NCI-H2081 treated with DMSO at 0.1 percent for 48 hours (cell line): ENCODE results near the gene ERC1.
"Not testable (repeated sequence)": the region's sequence is repeated elsewhere in the genome, so short reads cannot be mapped to it uniquely, and the experiment has no call there.

Experiments
- DNase-seq: peaks from one replicate; lab custom pipeline; 2025; lab: John Stamatoyannopoulos, UW

The ERC1 gene

GRCh38 chr12:988646-989045 lies 2.4 kb upstream of the ERC1 start:
- no peak for DNase-seq

DNA sequence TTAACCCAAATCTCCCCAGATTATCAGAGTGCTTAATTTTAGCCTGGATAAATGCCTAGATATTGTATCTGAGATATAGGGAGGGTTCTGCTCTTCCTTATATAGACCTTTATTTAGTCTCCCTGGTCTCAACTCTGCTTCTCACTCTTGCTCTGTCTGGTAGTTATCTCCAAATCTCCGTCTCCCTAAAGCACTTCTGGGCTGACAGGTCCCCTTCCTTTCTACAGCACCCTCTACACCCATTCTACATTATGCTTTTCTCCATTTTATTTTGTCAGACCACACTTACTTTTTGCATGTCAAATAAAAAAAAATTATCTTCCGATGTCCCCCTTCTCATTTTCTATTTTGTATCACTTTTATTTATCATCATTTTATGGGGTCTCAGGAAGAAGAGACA lies 2.0 kb upstream of the ERC1 start:
- DNase-seq: no peak

DNA sequence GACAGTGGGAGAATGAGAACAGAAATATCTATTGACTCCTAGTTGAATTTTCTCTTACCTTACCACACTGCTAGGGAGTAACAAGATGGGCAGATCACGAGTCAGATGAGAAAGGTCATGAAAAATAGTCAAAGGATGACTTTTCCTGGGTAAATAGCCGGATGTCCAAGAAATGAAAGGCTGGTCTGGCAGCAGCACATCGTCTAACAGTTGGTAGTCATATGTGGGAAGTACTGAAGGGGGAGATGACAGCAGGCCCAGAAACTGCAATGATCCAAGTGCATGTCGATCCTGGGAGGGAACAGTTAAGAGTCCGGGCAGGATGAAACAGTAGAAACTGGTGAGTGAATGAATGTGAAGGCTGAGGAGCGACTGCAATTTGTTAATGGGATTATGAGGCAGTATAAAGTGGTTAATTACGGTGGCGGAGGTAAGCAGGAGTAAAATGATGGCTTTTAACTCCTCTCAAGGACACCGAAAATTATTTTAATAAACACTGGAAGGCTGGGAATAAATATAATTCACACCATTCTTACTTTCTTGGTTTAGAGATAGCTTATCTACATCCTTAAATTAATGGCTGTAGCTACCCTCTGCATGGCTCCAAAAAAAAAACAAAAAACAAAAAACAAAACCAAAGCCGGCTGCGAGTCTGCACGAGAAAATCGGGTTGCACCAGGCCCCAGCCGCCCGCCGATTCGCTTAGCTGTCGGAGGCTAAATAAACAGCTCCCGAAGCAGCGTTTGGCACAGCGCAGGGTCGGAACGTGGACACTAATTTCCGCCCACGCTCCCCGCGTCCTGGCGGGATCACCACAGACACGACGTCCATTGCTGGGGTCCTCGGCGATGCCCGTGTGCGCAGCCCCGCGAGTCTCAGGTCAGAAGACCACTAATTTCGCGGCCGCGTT lies 1.0 kb upstream of the ERC1 start:
- no peak for DNase-seq

DNA sequence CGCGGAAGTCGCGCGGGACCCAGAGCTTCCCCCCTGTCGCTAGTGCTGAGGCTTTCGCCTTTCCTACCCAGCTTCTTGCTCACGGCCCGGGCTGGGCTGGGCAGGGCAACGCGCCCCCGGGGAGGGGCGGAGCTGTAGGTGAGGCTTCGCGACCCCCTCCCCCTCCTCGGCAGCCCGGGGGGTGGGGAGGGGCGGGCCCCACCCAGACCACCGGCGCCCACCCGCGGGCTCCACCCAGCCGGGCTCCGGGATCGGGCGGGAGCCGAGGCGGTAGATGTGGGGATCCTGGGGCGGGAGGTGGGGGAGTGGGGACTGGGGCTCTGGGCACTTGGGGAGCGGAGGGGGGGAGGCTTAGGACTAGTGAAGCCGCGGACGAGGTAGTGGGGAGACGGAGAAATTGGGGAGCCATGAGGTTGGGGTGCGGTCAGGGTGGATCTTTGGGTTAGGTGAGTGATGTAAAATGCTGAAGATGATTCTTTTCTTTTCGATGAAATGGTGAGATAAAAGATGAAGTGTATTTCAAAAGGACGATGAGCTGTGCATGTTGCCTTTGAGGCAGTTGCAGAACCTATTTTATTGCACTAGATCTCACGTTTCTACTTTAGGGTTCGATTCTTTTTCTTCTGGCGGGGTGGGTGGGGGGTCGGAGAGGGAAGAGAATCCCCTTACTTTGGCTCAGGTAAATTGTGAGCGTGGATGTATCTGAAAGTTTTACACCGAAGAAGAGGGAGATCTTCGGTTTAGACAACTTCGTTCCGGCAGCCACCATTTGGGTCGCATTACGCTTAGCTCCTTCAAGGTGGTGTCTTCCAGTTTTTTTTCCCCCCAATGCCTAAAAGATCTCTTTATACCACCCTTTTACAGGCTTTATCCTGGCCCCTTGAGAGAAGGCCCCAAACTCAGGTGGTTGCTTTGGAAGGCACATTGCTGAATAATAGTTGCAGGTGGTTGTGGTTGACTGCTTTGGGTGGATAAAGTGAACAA lies 619 bp downstream of the ERC1 start:
- DNase-seq: no peak

- no peak for DNase-seq
These were observed 1.6 kb downstream of the ERC1 start for GRCh38 chr12:992647-993046.

- no peak for DNase-seq
These were observed 5.9 kb downstream of the ERC1 start for GRCh38 chr12:996881-997280.

DNA sequence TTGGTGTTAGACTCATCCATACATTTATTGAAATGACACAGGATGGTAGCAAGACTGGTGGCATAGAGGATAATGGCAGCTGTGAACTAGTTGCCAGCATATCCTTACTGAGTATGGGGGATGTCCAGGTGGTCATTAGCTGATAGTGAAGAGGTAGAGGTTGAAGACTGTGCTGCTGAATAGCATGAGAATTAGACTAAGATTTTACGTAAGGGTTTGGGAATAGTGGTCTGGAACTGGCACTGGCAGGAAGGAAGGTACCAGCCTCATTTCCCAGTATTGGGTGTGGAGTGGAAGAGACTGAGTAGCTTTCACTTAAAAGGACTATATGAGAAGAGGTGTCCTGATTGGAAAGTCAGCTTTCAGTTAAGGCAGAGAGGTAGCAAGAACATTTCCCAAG lies 6.5 kb downstream of the ERC1 start:
- no peak for DNase-seq

DNA sequence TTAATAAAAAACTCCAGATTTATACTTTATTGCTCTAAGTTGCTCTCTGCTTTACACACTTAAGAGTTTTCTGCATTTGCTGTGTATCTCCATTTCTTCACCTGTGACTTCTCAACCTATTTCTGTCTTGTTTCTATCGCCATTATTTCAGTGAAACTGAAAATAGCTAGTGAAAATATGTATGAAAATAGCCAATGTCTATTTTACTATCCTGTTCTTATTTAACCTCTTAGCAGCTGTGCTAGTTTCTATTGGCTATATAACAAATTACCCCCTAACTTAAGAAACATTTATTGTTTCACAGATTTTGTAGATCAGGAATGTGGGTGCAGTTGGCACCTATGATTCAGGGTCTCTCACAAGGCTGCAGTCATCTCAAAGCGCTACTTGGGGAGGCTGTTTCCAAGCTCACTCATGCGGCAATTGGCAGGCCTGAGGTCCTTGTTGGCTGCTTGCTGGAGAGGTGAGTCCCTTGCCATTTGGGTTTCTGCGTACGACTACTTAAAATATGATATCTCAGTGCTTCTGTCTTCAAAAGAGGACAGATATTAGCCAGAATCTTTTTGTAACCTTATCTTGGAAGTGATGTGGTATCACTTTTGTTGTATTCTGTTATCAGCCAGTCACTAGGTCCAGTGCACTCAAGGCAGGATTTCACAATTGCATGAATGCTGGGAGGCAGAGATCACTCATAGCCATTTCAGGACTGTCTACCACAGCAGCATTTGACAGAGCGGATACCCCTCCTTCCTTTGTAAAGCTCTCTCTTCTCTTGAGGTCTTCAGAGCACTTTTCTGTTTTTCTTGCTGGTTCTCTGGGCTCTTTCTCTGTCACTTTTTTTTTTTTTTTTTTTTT lies 7.2 kb downstream of the ERC1 start:
- no peak for DNase-seq

- not testable (repeated sequence) for DNase-seq
These were observed 8.7 kb downstream of the ERC1 start for GRCh38 chr12:999736-1000135.

- no peak for DNase-seq
These were observed 10.5 kb downstream of the ERC1 start for GRCh38 chr12:1001507-1001906.

DNA sequence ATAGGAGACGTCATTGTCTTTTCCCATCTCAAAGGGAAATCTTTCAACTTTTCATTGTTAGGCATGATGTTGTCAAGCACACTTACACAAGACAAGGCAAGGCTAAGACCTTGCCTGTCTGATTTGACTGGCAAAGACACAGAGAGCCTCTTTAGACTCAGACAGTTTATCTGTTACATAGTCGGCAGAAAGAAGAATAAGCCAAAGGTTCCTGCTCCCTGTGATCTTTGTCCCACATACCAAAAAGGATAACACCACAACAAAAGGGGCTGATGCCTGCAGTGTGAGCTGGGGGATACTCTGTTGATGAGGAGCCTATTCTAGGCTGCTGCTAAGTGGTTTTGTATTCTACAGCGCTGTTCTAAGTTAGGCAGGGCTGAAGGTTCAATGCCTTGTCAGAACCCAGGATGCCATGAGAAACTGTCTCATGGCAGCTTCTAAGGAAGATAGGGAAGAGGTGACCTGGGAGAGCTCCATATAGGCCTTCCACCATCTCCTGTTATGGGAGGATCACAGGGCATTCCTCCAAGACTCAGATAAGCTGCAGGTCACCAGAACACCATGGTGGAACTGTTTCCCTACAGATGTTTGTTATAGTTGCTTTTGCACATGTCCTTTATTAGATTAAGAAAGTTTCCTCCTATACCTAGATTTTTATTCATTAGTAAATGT lies 12.7 kb downstream of the ERC1 start:
- no peak for DNase-seq

- no peak for DNase-seq
These were observed 15.2 kb downstream of the ERC1 start for GRCh38 chr12:1006255-1006654.

- DNase-seq: no peak
These were observed 16.3 kb downstream of the ERC1 start for GRCh38 chr12:1007276-1007675.

- DNase-seq: no peak
These were observed 17.0 kb downstream of the ERC1 start for GRCh38 chr12:1007994-1008393.

DNA sequence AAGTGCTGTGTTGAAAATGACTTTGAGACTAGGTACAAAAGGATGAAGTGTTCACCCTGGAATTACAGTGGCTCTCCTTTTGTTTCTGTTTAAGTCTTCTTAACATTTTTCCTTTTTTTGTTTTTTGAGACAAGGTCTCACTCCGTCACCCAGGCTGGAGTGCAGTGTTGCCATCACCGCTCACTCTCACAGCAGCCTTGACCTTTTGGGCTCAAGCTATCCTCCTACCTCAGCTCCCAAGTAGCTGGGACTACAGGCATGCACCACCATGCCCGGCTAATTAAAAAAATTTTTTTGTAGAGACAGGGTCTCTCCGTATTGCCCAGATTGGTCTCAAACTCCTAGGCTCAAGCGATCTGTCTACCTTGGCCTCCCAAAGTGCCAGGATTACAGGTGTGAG lies 20.1 kb downstream of the ERC1 start:
- no peak for DNase-seq

DNA sequence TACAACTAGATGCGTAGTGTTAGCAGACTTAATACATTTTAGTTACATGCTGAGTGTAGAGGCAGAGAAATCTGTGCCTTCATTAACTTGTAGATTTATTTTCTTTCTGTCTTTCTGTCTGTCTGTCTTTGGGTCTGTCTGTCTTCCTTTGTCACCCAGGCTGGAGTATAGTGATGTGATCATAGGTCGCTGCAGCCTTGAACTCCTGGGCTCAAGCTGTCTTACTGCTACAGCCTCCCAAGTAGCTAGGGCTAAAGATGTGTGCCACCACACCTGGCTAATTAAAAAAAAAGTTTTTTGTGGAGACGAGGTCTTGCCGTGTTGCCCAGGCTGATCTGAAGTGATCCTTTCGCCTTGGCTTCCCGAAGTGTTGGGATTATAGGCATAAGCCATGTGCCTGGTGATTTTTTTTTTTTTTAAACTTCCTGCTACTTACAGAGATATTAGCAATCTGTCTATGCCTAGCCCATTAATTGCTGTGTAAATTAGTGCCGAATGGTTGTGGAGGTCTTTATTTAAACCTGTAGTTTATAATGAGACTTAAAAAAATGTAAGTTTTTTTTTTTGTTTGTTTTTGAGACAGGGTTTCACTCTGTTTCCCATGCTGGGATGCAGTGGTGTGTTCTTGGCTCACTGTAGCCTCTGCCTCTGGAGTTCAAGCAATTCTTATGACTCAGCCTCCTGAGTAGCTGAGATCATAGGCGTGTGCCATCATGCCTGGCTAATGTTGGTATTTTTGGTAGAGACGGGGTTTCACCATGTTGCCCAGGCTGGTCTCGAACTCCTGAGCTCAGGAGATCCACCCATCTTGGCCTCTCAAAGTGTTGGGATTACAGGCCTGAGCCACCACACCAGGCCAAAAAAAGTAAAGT lies 22.8 kb downstream of the ERC1 start:
- DNase-seq: no peak

- no peak for DNase-seq
These were observed 28.3 kb downstream of the ERC1 start for GRCh38 chr12:1019283-1019682.

DNA sequence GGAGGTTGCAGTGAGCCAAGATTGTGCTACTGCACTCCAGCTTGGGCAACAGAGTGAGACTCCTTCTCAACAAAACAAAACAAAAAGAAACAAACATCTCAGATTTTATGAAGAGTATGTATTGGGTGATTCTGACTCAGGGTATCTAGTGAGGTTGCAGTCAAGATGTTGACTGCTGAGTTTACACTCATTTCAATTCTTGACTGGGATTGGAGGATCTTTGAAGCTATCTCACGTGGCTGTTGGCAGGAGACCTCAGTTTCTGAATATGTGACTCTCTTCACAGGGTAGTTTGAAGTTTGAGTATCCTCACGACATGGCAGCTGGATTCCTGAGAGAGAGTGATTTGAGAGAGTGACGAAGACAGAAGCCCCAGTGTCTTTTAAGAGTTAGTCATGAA lies 29.4 kb downstream of the ERC1 start:
- no peak for DNase-seq

GRCh38 chr12:1022032-1022970 lies 31.3 kb downstream of the ERC1 start:
- no peak for DNase-seq
